ENCODE data around the gene IFI16. TPM values are rescaled to one million over a fixed set of nuclear protein-coding genes. Genes with fewer than 3 reads are reported as not detected.

IFI16 gene
- total RNA-seq, 2 experiments from 2014 or later: 99.3 to 271 TPM

DNA sequence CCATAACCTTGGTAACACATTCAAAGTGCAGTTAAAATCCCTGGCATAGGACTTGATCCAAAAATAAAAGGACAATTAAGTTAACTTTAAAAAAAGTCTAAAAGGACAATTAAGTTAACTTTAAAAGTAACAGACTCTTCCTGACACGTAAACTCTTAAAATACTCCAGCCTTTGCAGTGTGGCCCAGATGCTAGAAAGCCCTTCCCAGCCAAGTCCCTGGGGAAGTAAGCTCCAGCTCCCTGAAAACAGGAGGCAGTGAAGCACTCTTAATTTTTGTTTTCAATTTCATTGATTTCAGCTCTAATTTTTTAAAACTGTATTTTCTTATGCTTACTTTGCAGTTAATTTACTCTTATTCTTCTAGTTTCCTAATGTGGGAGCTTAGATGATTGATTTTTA, 71.9 kb downstream of the IFI16 start:
- BruUV-seq (replicated peaks): no TSS peak
- ChIA-PET CTCF (ENCODE audit: unreplicated experiment) (interaction anchor here (0.6 kb wide), 1 partner anchor 24 kb away, joined by 3 read pairs; no protein-coding TSS in a partner anchor), POLR2A (interaction anchor here (0.6 to 1.3 kb wide), 3 partner anchors 9 to 69 kb away, joined by 3 to 5 read pairs (median 3); no protein-coding TSS in a partner anchor)
- no peak overlapping the region for H3K4me2 ChIP-seq (ENCODE audit: low read length)
- peaks cover 18% of the 10 kb centered on the region for H3K4me1 ChIP-seq (ENCODE audit: insufficient read depth, low read length, poor library complexity, severe bottlenecking)
- no peak overlapping the region for H3K4me3 ChIP-seq (ENCODE audit: low read depth, low read length, poor library complexity, severe bottlenecking)
- no peak for DNase-seq (ENCODE audit: low spot score)
- no peaks in the 10 kb centered on the region for H3K9me2 ChIP-seq (ENCODE audit: insufficient read depth, low read length)
- H3K27ac ChIP-seq (ENCODE audit: low read depth, low read length, poor library complexity, severe bottlenecking): no peak overlapping the region
- intact Hi-C loops (cut with micrococcal nuclease; ENCODE audit: unreplicated experiment): no loop called here
- no peak for TF ChIP-seq EZH2phosphoT487 (IDR thresholded peaks at IDR 0.05; ENCODE audit: borderline replicate concordance, low read depth, low read length)
- TF ChIP-seq, protein P1, sequence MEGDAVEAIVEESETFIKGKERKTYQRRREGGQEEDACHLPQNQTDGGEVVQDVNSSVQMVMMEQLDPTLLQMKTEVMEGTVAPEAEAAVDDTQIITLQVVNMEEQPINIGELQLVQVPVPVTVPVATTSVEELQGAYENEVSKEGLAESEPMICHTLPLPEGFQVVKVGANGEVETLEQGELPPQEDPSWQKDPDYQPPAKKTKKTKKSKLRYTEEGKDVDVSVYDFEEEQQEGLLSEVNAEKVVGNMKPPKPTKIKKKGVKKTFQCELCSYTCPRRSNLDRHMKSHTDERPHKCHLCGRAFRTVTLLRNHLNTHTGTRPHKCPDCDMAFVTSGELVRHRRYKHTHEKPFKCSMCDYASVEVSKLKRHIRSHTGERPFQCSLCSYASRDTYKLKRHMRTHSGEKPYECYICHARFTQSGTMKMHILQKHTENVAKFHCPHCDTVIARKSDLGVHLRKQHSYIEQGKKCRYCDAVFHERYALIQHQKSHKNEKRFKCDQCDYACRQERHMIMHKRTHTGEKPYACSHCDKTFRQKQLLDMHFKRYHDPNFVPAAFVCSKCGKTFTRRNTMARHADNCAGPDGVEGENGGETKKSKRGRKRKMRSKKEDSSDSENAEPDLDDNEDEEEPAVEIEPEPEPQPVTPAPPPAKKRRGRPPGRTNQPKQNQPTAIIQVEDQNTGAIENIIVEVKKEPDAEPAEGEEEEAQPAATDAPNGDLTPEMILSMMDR (conservative IDR thresholded peaks at IDR 0.05; ENCODE audit: low read length): no peak
- H3K79me2 ChIP-seq (ENCODE audit: insufficient read depth, low read depth, low read length): no peaks in the 10 kb centered on the region
- no peaks in the 10 kb centered on the region for H3K9me3 ChIP-seq (ENCODE audit: low read length)
- H2AFZ ChIP-seq (ENCODE audit: low read length): no peak overlapping the region
- no peaks in the 10 kb centered on the region; the same call in 1 of the 2 replicates for H3K36me3 ChIP-seq (ENCODE audit: insufficient read depth, low read length)
- H4K20me1 ChIP-seq (ENCODE audit: insufficient read depth, low read length): no peaks in the 10 kb centered on the region

DNA sequence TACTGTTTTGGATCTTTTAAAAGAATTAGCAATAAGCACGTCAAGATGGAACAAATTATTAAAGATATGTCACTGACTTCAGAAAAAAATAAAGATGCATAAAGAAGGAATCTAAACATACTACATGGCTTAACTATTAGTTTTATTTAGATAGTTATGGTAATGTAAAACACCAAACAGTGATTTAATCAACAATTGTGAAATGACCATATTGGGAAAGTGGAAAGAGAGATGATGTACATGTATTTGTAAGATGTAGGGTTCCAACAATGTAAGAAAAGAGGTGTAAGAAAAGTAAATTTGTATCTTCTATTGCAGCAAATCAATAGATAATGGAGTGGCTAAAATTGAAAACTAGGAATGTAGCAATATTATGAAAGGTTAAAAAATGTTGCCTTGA, 73.3 kb downstream of the IFI16 start:
- H3K4me3 ChIP-seq (ENCODE audit: low read depth, low read length, poor library complexity, severe bottlenecking): no peak overlapping the region
- ChIA-PET POLR2A (no interaction called here), CTCF (ENCODE audit: unreplicated experiment) (no interaction called here)
- no peaks in the 10 kb centered on the region; the same call in 1 of the 2 replicates for H3K36me3 ChIP-seq (ENCODE audit: insufficient read depth, low read length)
- H2AFZ ChIP-seq (ENCODE audit: low read length): 0 out of 2 replicates have a peak overlapping the region, but pooled peaks have one; percentile 13
- no TSS peak for BruUV-seq (replicated peaks)
- no peak overlapping the region for H3K27ac ChIP-seq (ENCODE audit: low read depth, low read length, poor library complexity, severe bottlenecking)
- no peak for DNase-seq (ENCODE audit: low spot score)
- H3K9me3 ChIP-seq (ENCODE audit: low read length): no peaks in the 10 kb centered on the region
- peaks cover 4% of the 10 kb centered on the region for H3K4me1 ChIP-seq (ENCODE audit: insufficient read depth, low read length, poor library complexity, severe bottlenecking)
- TF ChIP-seq, protein P1 (conservative IDR thresholded peaks at IDR 0.05; ENCODE audit: low read length): no peak
- no peak for TF ChIP-seq EZH2phosphoT487 (IDR thresholded peaks at IDR 0.05; ENCODE audit: borderline replicate concordance, low read depth, low read length)
- H3K79me2 ChIP-seq (ENCODE audit: insufficient read depth, low read depth, low read length): no peaks in the 10 kb centered on the region
- no peaks in the 10 kb centered on the region for H4K20me1 ChIP-seq (ENCODE audit: insufficient read depth, low read length)
- no peaks in the 10 kb centered on the region for H3K9me2 ChIP-seq (ENCODE audit: insufficient read depth, low read length)
- H3K4me2 ChIP-seq (ENCODE audit: low read length): no peak overlapping the region
- intact Hi-C loops (cut with micrococcal nuclease; ENCODE audit: unreplicated experiment): no loop called here

DNA sequence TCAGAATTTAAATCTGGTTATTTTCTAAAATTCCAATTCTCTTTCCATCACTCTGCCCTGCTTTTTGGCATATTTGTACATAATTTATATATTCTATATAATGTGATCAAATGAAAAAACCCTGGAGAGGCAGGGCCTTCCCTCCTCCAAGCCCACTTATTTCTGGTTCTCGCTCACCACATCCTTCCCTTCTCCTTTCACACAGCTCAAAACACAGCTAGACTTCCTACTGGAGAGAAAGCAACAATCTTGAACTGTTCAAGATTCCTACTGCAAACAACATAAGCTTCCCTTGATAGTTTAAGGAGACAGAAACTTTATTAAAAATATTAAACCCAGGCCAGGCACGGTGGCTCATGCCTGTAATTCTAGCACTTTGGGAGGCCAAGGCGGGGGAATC, 74.4 kb downstream of the IFI16 start:
- no TSS peak for BruUV-seq (replicated peaks)
- Histone ChIP-seq H3K36me3 (ENCODE audit: insufficient read depth, low read length) (no peaks in the 10 kb centered on the region; the same call in 1 of the 2 replicates), H3K9me2 (ENCODE audit: insufficient read depth, low read length) (no peaks in the 10 kb centered on the region), H3K9me3 (ENCODE audit: low read length) (no peaks in the 10 kb centered on the region), H3K4me1 (ENCODE audit: insufficient read depth, low read length, poor library complexity, severe bottlenecking) (peaks cover 10% of the 10 kb centered on the region), H2AFZ (ENCODE audit: low read length) (no peak overlapping the region), H3K79me2 (ENCODE audit: insufficient read depth, low read depth, low read length) (no peaks in the 10 kb centered on the region), H3K4me2 (ENCODE audit: low read length) (no peak overlapping the region), H4K20me1 (ENCODE audit: insufficient read depth, low read length) (no peaks in the 10 kb centered on the region), H3K4me3 (ENCODE audit: low read depth, low read length, poor library complexity, severe bottlenecking) (no peak overlapping the region), H3K27ac (ENCODE audit: low read depth, low read length, poor library complexity, severe bottlenecking) (no peak overlapping the region)
- TF ChIP-seq EZH2phosphoT487 (IDR thresholded peaks at IDR 0.05; ENCODE audit: borderline replicate concordance, low read depth, low read length): no peak
- TF ChIP-seq, protein P1 (conservative IDR thresholded peaks at IDR 0.05; ENCODE audit: low read length): no peak
- no peak for DNase-seq (ENCODE audit: low spot score)
- ChIA-PET POLR2A (no interaction called here), CTCF (ENCODE audit: unreplicated experiment) (no interaction called here)
- intact Hi-C loops (cut with micrococcal nuclease; ENCODE audit: unreplicated experiment): no loop called here

All from OCI-LY7 (cell line).